HG03575 (cell line): ENCODE data around the gene IGF1R.
"Not testable (repeated sequence)": the region's sequence is repeated elsewhere in the genome, so short reads cannot be mapped to it uniquely, and the experiment has no call there.

ENCODE experiments used
- ATAC-seq: cut with Tn5 transposase; IDR thresholded peaks from one replicate; pipeline ENCODE4 v1.9.1; 2021; ENCODE audit not compliant: unreplicated experiment, insufficient number of reproducible peaks, low FRiP score; ENCODE audit errors: extremely low read depth

IGF1R gene

GRCh38 chr15:98647774-98648653 is at the start of gene IGF1R:
Gene IGF1R (plus strand): TSS chr15:98648539. CDS start chr15:98649582, 1,043 bp downstream.
- no peak for ATAC-seq

GRCh38 chr15:98599909-98600691 is 48.2 kb upstream of the IGF1R start:
- no peak for ATAC-seq

- ATAC-seq, result no peak
These were observed 43.4 kb upstream of the IGF1R start for GRCh38 chr15:98604983-98605382.

GRCh38 chr15:98609144-98609852 is 39.0 kb upstream of the IGF1R start:
- ATAC-seq, result no peak

- ATAC-seq, result no peak
These were observed 37.3 kb upstream of the IGF1R start for GRCh38 chr15:98610991-98611390.

GRCh38 chr15:98611808-98612207 is 36.5 kb upstream of the IGF1R start:
- ATAC-seq, result no peak

DNA sequence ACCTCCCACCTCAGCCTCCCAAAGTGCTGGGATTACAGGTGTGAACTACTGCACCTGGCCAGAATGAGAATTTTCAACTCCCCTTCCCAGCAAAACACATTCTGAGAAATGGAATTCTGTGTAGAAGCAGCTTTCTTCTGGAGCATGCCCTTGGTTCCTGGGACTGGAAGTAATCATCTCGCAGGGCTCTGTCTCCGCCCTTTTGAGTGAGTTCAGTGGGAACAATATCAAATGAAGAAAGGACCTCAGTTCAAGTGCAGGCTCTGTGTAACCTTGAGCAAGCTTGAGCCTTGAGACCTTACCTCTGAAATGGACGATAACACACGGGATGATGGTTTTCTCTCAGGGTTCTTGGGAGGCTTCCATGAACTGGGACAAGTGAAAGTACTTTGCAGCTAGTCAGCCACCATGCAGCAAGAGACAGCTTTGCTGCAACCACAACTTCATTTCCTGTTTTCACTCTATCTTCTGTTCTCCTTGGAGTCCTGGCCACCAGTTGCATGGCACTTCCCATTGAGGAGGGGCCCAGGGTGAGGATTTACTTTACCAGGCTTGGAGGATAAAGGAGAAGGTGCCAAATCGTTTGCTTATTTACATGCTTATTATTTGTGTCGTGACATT is 35.7 kb upstream of the IGF1R start:
- ATAC-seq, result no peak

GRCh38 chr15:98614681-98615080 is 33.7 kb upstream of the IGF1R start:
- ATAC-seq, result no peak

GRCh38 chr15:98616397-98616796 is 31.9 kb upstream of the IGF1R start:
- ATAC-seq, result no peak

GRCh38 chr15:98617328-98617980 is 30.9 kb upstream of the IGF1R start:
- ATAC-seq, result no peak

DNA sequence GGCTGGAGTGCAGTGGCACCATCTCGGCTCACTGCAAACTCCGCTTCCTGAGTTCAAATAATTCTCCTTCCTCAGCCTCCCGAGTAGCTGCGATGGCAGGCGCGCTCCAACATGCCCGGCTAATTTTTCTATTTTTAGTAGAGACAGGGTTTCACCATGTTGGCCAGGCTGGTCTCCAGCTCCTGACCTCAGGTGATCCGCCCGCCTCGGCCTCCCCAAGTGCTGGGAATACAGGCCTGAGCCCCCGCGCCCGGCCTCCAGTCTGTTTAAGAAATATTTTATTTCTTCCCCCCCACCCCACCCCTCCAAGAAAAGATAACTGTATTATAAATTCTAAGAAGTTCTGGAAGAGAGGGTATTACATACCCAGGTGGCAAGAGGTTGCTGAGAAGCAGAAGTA is 29.8 kb upstream of the IGF1R start:
- not testable (repeated sequence) for ATAC-seq

- no peak for ATAC-seq
These were observed 28.3 kb upstream of the IGF1R start for GRCh38 chr15:98620020-98620419.

- ATAC-seq, result no peak
These were observed 27.3 kb upstream of the IGF1R start for GRCh38 chr15:98621021-98621420.

DNA sequence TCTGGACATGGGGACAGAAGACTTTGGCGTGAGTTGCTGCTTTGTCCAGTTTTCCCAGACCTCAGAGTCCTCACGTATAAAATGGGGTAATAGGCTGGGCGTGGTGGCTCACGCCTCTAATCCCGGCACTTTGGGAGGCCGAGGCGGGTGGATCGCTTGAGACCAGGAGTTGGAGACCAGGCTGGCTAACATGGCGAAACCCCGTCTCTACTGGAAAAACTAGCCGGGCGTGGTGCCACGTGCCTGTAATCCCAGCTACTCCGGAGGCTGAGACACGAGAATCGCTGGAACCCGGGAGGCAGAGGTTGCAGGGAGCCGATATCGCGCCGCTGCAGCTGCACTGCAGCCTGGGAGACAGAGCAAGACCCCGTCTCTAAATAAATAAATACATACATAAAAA is 22.7 kb upstream of the IGF1R start:
- no peak for ATAC-seq

DNA sequence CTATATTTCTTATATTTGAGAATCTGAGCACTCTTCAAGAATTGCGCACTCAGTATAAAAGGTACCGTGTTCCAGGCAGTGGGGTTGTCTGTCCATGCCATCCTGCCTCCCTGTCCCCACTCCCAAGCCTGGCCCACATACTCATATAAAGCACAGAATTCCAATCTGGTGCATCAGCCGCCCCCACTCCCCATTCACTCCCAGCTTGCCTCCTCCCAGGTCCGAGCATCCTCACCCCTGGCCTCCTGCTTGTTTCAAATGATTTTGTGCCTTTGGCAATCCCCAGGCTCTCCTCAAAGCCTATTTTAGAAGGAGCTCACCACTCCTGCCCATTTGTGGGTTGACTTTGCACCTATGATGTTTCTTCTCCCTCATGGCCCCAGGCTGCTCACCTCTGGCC is 22.2 kb upstream of the IGF1R start:
- no peak for ATAC-seq

DNA sequence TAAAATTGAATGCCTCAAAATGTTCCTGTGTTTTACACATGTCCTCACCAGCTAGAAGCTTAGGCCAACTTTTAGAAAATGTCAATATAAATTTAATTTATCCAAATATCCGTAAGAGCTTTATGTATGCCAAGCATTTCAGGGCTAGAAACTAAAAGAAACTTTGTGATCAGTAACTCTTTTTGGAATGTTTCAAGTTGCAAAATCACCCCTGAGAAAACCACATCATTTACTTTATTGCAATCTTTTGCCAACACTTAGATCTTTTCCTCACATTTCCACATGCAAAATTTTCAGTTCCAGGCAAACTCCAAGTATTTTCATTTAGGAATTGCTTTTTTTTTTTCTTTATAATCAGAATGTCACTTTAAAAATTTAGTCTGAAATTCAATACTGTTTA is 20.1 kb upstream of the IGF1R start:
- ATAC-seq, result no peak

DNA sequence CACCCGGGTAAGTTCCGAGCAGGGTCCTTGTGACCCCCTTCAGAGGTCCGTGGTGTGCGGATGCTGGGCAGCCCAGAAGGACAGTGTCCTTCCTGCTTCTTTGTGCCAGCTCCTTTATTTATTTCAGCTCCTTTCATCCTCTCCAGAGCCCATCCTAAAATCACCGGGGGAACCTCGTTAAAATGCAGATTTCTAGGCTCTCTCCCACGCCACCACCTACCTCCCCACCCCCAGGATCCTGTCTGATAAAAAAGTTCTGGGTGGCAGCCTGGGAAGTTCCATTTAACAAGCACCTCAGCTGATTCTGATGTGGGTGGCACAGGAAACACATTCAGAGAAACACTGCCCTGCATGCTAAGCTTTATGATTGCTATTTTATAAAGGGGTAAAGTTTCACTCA is 12.5 kb upstream of the IGF1R start:
- no peak for ATAC-seq

- no peak for ATAC-seq
These were observed 5.2 kb upstream of the IGF1R start for GRCh38 chr15:98643115-98643514.

GRCh38 chr15:98646546-98647025 is 1.8 kb upstream of the IGF1R start:
- ATAC-seq, result no peak
